HepG2 (cell line): ENCODE measurements around the gene DLX1. TPM values are rescaled to one million over a fixed set of nuclear protein-coding genes. Genes with fewer than 3 reads are reported as not detected.

Source experiments
- FIP1L1 ChIP-seq: fragments of 200-400 bp; formaldehyde crosslinking; IDR thresholded peaks from 2 replicates; pipeline ENCODE4 v1.6.1; 2018; ENCODE audit warnings: low read depth, mild to moderate bottlenecking, low read length, moderate library complexity, borderline replicate concordance; ENCODE audit not compliant: insufficient read depth
- HMG20A ChIP-seq: IDR thresholded peaks from 2 replicates; pipeline ENCODE4 v1.6.1; 2016; ENCODE audit warnings: borderline replicate concordance
- KDM3A ChIP-seq: IDR thresholded peaks from 2 replicates; pipeline ENCODE4 v1.6.1; 2018; ENCODE audit warnings: low read depth, missing compliant biosample characterization
- MAFK ChIP-seq, 2 experiments: IDR thresholded peaks in 1 of 2; conservative IDR thresholded peaks in 1 of 2; 2 replicates each; pipeline ENCODE4 v1.6.1; 2011; ENCODE audit warnings: improper control_type of control experiment in 2 of 2, low read length in 2 of 2
- MED1 ChIP-seq: sonication (generic); formaldehyde crosslinking; IDR thresholded peaks from 2 replicates; pipeline ENCODE4 v1.4.0; 2020; ENCODE audit warnings: missing genetic modification reagents
- MEF2D ChIP-seq: sonication (generic); formaldehyde crosslinking; IDR thresholded peaks from 2 replicates; pipeline ENCODE4 v1.5.1; 2020; ENCODE audit warnings: mild to moderate bottlenecking, missing genetic modification reagents
- RFXAP ChIP-seq: sonication (generic); formaldehyde crosslinking; IDR thresholded peaks from 2 replicates; pipeline ENCODE4 v1.4.0; 2020; ENCODE audit warnings: missing genetic modification reagents, borderline replicate concordance
- THYN1 ChIP-seq: sonication (generic); formaldehyde crosslinking; IDR thresholded peaks from 2 replicates; pipeline ENCODE4 v1.8.1; 2023; ENCODE audit warnings: low read depth, mild to moderate bottlenecking, moderate library complexity, missing genetic modification reagents, borderline replicate concordance
- ZNF124 ChIP-seq: sonication (generic); formaldehyde crosslinking; IDR thresholded peaks from 2 replicates; pipeline ENCODE4 v1.4.0; 2020; ENCODE audit warnings: missing genetic modification reagents
- ZNF296 ChIP-seq: sonication (generic); formaldehyde crosslinking; conservative IDR thresholded peaks from 2 replicates; pipeline ENCODE4 v1.5.0; 2020; ENCODE audit warnings: mild to moderate bottlenecking, missing genetic modification reagents
- ZNF343 ChIP-seq: sonication (generic); formaldehyde crosslinking; IDR thresholded peaks from 2 replicates; pipeline ENCODE4 v1.4.0; 2020; ENCODE audit warnings: mild to moderate bottlenecking, missing genetic modification reagents
- ZNF382 ChIP-seq: sonication (generic); formaldehyde crosslinking; IDR thresholded peaks from 2 replicates; pipeline ENCODE4 v1.5.0; 2020; ENCODE audit warnings: missing genetic modification reagents, mild to moderate bottlenecking, borderline replicate concordance
- ZNF383 ChIP-seq: sonication (generic); formaldehyde crosslinking; IDR thresholded peaks from 2 replicates; pipeline ENCODE4 v1.4.0; 2020; ENCODE audit warnings: missing genetic modification reagents, mild to moderate bottlenecking, borderline replicate concordance
- ZNF552 ChIP-seq: sonication (generic); formaldehyde crosslinking; IDR thresholded peaks from 2 replicates; pipeline ENCODE4 v1.9.0; 2022; ENCODE audit warnings: missing genetic modification reagents, mild to moderate bottlenecking, borderline replicate concordance
- ZNF703 ChIP-seq: sonication (generic); formaldehyde crosslinking; IDR thresholded peaks from 2 replicates; pipeline ENCODE4 v1.5.1; 2020; ENCODE audit warnings: missing genetic modification reagents, mild to moderate bottlenecking, moderate library complexity, borderline replicate concordance
- ZNF776 ChIP-seq: sonication (generic); formaldehyde crosslinking; IDR thresholded peaks from 2 replicates; pipeline ENCODE4 v1.4.0; 2020; ENCODE audit warnings: mild to moderate bottlenecking, missing genetic modification reagents
- polyA plus RNA-seq, 8 experiments: library from polyadenylated mRNA; depleted of rRNA in 3 of 8; stranded (reverse) in 7 of 8; unstranded in 1 of 8; fragments of >200 nt; fragmentation: Illumina TruSeq in 4 of 8; extraction: Trizol in 4 of 8; gene quantifications; 2 replicates each; pipeline versions ENCODE4 v1.2.1 to v1.2.3, GENCODE V29; 2011 to 2016; ENCODE audit warnings: low read depth in 4 of 8, missing spikeins in 1 of 8, mixed read lengths in 1 of 8; ENCODE audit not compliant: insufficient read depth in 1 of 8
- total RNA-seq, 5 experiments: library from RNA; depleted of rRNA; stranded (reverse); fragments of >200 nt; fragmentation: Illumina TruSeq; extraction: Trizol; gene quantifications; 2 replicates each; pipeline ENCODE4 v1.2.3, GENCODE V29; 2016; ENCODE audit warnings: low read depth in 1 of 5
- TF ChIP-seq, protein P1 (sequence below): sonication (generic); formaldehyde crosslinking; IDR thresholded peaks from 2 replicates; pipeline ENCODE4 v1.4.0; 2020; ENCODE audit warnings: missing genetic modification reagents, mild to moderate bottlenecking, borderline replicate concordance
- TF ChIP-seq, protein P2 (sequence below): sonication (generic); formaldehyde crosslinking; IDR thresholded peaks from 2 replicates; pipeline ENCODE4 v1.5.1; 2020; ENCODE audit warnings: mild to moderate bottlenecking, missing genetic modification reagents, borderline replicate concordance
- TF ChIP-seq, protein P3 (sequence below): IDR thresholded peaks from 2 replicates; pipeline ENCODE4 v1.6.1; 2016; ENCODE audit warnings: mild to moderate bottlenecking, missing biosample characterization, missing genetic modification reagents

The DLX1 gene
- total and polyA plus RNA-seq, 2 of the 13 experiments (the other 11 are each of a cell fraction or from before 2014, with no cell fraction given), result 0.18 to 0.86 TPM

DNA sequence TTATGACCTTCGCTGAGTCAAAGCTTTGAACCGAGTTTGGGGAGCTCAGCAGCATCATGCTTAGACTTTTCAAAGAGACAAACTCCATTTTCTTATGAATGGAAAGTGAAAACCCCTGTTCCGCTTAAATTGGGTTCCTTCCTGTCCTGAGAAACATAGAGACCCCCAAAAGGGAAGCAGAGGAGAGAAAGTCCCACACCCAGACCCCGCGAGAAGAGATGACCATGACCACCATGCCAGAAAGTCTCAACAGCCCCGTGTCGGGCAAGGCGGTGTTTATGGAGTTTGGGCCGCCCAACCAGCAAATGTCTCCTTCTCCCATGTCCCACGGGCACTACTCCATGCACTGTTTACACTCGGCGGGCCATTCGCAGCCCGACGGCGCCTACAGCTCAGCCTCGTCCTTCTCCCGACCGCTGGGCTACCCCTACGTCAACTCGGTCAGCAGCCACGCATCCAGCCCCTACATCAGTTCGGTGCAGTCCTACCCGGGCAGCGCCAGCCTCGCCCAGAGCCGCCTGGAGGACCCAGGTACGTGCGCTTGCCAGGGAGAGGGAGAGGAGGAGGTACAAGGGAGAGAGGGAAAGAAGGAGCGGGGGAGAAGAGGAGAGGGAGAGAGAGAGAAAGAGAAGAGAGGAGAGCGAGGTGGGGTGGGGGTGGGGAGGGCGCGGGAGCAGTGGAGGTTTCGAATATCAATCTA is at the start of gene DLX1 (continued):
- TF ChIP-seq KDM3A (no peak), ZNF343 (CRISPR knock-in tag) (no peak), ZNF382 (CRISPR knock-in tag) (no peak), MED1 (CRISPR knock-in tag) (no peak), ZNF124 (CRISPR knock-in tag) (no peak; the same call in 1 of the 2 replicates), THYN1 (CRISPR knock-in tag) (no peak), RFXAP (CRISPR knock-in tag) (no peak), FIP1L1 (no peak), ZNF383 (CRISPR knock-in tag) (no peak), ZNF296 (no peak), HMG20A (CRISPR knock-in tag) (no peak), ZNF552 (CRISPR knock-in tag) (no peak), MAFK (conservative IDR thresholded peaks at IDR 0.05 in 1 of 2, IDR thresholded peaks at IDR 0.05 in 1 of 2; ENCODE audit: low read length in 2 of 2) (no peak), ZNF776 (CRISPR knock-in tag) (no peak), MEF2D (CRISPR knock-in tag) (no peak), ZNF703 (CRISPR knock-in tag) (no peak)
- TF ChIP-seq, protein P1, sequence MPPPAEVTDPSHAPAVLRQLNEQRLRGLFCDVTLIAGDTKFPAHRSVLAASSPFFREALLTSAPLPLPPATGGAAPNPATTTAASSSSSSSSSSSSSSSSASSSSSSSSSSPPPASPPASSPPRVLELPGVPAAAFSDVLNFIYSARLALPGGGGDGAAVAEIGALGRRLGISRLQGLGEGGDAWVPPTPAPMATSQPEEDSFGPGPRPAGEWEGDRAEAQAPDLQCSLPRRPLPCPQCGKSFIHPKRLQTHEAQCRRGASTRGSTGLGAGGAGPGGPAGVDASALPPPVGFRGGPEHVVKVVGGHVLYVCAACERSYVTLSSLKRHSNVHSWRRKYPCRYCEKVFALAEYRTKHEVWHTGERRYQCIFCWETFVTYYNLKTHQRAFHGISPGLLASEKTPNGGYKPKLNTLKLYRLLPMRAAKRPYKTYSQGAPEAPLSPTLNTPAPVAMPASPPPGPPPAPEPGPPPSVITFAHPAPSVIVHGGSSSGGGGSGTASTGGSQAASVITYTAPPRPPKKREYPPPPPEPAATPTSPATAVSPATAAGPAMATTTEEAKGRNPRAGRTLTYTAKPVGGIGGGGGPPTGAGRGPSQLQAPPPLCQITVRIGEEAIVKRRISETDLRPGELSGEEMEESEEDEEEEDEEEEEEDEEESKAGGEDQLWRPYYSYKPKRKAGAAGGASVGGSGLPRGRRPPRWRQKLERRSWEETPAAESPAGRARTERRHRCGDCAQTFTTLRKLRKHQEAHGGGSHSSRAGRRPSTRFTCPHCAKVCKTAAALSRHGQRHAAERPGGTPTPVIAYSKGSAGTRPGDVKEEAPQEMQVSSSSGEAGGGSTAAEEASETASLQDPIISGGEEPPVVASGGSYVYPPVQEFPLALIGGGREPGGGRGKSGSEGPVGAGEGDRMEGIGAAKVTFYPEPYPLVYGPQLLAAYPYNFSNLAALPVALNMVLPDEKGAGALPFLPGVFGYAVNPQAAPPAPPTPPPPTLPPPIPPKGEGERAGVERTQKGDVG (CRISPR knock-in tag), result no peak
- TF ChIP-seq, protein P2, sequence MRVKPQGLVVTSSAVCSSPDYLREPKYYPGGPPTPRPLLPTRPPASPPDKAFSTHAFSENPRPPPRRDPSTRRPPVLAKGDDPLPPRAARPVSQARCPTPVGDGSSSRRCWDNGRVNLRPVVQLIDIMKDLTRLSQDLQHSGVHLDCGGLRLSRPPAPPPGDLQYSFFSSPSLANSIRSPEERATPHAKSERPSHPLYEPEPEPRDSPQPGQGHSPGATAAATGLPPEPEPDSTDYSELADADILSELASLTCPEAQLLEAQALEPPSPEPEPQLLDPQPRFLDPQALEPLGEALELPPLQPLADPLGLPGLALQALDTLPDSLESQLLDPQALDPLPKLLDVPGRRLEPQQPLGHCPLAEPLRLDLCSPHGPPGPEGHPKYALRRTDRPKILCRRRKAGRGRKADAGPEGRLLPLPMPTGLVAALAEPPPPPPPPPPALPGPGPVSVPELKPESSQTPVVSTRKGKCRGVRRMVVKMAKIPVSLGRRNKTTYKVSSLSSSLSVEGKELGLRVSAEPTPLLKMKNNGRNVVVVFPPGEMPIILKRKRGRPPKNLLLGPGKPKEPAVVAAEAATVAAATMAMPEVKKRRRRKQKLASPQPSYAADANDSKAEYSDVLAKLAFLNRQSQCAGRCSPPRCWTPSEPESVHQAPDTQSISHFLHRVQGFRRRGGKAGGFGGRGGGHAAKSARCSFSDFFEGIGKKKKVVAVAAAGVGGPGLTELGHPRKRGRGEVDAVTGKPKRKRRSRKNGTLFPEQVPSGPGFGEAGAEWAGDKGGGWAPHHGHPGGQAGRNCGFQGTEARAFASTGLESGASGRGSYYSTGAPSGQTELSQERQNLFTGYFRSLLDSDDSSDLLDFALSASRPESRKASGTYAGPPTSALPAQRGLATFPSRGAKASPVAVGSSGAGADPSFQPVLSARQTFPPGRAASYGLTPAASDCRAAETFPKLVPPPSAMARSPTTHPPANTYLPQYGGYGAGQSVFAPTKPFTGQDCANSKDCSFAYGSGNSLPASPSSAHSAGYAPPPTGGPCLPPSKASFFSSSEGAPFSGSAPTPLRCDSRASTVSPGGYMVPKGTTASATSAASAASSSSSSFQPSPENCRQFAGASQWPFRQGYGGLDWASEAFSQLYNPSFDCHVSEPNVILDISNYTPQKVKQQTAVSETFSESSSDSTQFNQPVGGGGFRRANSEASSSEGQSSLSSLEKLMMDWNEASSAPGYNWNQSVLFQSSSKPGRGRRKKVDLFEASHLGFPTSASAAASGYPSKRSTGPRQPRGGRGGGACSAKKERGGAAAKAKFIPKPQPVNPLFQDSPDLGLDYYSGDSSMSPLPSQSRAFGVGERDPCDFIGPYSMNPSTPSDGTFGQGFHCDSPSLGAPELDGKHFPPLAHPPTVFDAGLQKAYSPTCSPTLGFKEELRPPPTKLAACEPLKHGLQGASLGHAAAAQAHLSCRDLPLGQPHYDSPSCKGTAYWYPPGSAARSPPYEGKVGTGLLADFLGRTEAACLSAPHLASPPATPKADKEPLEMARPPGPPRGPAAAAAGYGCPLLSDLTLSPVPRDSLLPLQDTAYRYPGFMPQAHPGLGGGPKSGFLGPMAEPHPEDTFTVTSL (CRISPR knock-in tag), result no peak
- TF ChIP-seq, protein P3, sequence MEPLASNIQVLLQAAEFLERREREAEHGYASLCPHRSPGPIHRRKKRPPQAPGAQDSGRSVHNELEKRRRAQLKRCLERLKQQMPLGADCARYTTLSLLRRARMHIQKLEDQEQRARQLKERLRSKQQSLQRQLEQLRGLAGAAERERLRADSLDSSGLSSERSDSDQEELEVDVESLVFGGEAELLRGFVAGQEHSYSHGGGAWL (CRISPR knock-in tag), result no peak
